Uterus (tissue), 4 donors: ENCODE data around the gene TSPAN9. TPM values are rescaled to one million over a fixed set of nuclear protein-coding genes. Genes with fewer than 3 reads are reported as not detected.

Source experiments
- DNase-seq, 2 donors: peaks; one replicate each; pipeline ENCODE4 v3.0.0-alpha.2; 2019 to 2020
- H3K27ac ChIP-seq, 2 donors: fragments of 200-600 bp; sonication (generic); 1 replicate in 1 of 2; 2 replicates in 1 of 2; pipeline ENCODE4 v1.5.1; 2016 to 2018
- H3K27me3 ChIP-seq, 2 donors: fragments of 200-600 bp; sonication (generic); one replicate each; pipeline ENCODE4 v1.5.1; 2018 to 2019; ENCODE audit warnings: control low read depth in 1 of 2
- H3K36me3 ChIP-seq, 2 donors: fragments of 200-600 bp; sonication (generic); one replicate each; pipeline ENCODE4 v1.5.1; 2019; ENCODE audit warnings: control low read depth in 1 of 2
- H3K4me1 ChIP-seq, 2 donors: fragments of 200-600 bp; sonication (generic); one replicate each; pipeline ENCODE4 v1.5.1; 2018 to 2019; ENCODE audit warnings: control low read depth in 1 of 2
- H3K4me3 ChIP-seq, 2 donors: fragments of 200-600 bp; sonication (generic); 1 replicate in 1 of 2; 2 replicates in 1 of 2; pipeline ENCODE4 v1.5.1; 2018 to 2019; ENCODE audit warnings: mild to moderate bottlenecking in 1 of 2
- H3K9me3 ChIP-seq, 2 donors: fragments of 200-600 bp; sonication (generic); one replicate each; pipeline ENCODE4 v1.5.1; 2019; ENCODE audit warnings: control low read depth in 1 of 2
- CTCF ChIP-seq, 4 experiments: fragments of 200-600 bp in 2 of 4; fragments of 450-650 bp in 2 of 4; sonication (generic) in 2 of 4; IDR thresholded peaks; one replicate each; pipeline ENCODE4 v1.5.1; 2016 to 2019; ENCODE audit warnings: antibody characterized with exemption in 4 of 4, mild to moderate bottlenecking in 2 of 4, moderate library complexity in 1 of 4
- POLR2A ChIP-seq, 2 donors: fragments of 450-650 bp; IDR thresholded peaks; one replicate each; pipeline ENCODE4 v1.6.1; 2016; ENCODE audit warnings: antibody characterized with exemption in 2 of 2, mild to moderate bottlenecking in 1 of 2, moderate library complexity in 1 of 2
- intact Hi-C: fragments of 100-400 bp; cut with DNase I; formaldehyde crosslinking; loops from one replicate; pipeline ENCODE4 v1.15.1; 2023; ENCODE audit warnings: low total_unique reads
- total RNA-seq, 4 donors: library from RNA; depleted of rRNA in 3 of 4; stranded (reverse); fragments of >200 nt in 3 of 4; gene quantifications; one replicate each; pipeline versions ENCODE4 v1.1.0 to v1.2.4, GENCODE V29; 2014 to 2023
- donor health status: DM: yes; HTN: yes; CAD: no.

Gene TSPAN9
- total RNA-seq, 4 donors from 2014 or later = 47.9 to 106 (median 65.1) TPM

- no peaks in the 10 kb centered on the region for H3K4me1 ChIP-seq
- intact Hi-C loops = no loop called here
- DNase-seq = no peak
- H3K27ac ChIP-seq = no peak overlapping the region
- TF ChIP-seq CTCF (IDR thresholded peaks at IDR 0.05) (no peak), POLR2A (IDR thresholded peaks at IDR 0.05) (no peak)
- no peaks in the 10 kb centered on the region for H3K9me3 ChIP-seq
- H3K27me3 ChIP-seq = no peaks in the 10 kb centered on the region
- H3K36me3 ChIP-seq = no peaks in the 10 kb centered on the region
- no peak overlapping the region for H3K4me3 ChIP-seq
These were observed 33.8 kb upstream of the TSPAN9 start for GRCh38 chr12:3043406-3043805.

- Histone ChIP-seq H3K4me3 (no peak overlapping the region), H3K4me1 (no peaks in the 10 kb centered on the region), H3K36me3 (no peaks in the 10 kb centered on the region), H3K9me3 (no peaks in the 10 kb centered on the region), H3K27me3 (no peaks in the 10 kb centered on the region), H3K27ac (no peak overlapping the region)
- intact Hi-C loops = no loop called here
- no peak for TF ChIP-seq POLR2A (IDR thresholded peaks at IDR 0.05)
- no peak for DNase-seq
These were observed 33.0 kb upstream of the TSPAN9 start for GRCh38 chr12:3044141-3044630.

- no peaks in the 10 kb centered on the region for H3K4me1 ChIP-seq
- no peaks in the 10 kb centered on the region for H3K27me3 ChIP-seq
- no peak overlapping the region for H3K4me3 ChIP-seq
- no peaks in the 10 kb centered on the region for H3K36me3 ChIP-seq
- no peak for TF ChIP-seq POLR2A (IDR thresholded peaks at IDR 0.05)
- TF ChIP-seq CTCF (IDR thresholded peaks at IDR 0.05) = no peak
- intact Hi-C loops = no loop called here
- H3K9me3 ChIP-seq = no peaks in the 10 kb centered on the region
- DNase-seq = no peak
- H3K27ac ChIP-seq = no peak overlapping the region
These were observed 31.7 kb upstream of the TSPAN9 start for GRCh38 chr12:3045494-3045893.

GRCh38 chr12:3045989-3046388 is 31.2 kb upstream of the TSPAN9 start:
- TF ChIP-seq POLR2A (IDR thresholded peaks at IDR 0.05) = no peak
- no peak for TF ChIP-seq CTCF (IDR thresholded peaks at IDR 0.05)
- Histone ChIP-seq H3K27me3 (no peaks in the 10 kb centered on the region), H3K27ac (no peak overlapping the region), H3K36me3 (no peaks in the 10 kb centered on the region), H3K4me3 (no peak overlapping the region), H3K4me1 (no peaks in the 10 kb centered on the region), H3K9me3 (no peaks in the 10 kb centered on the region)
- DNase-seq = no peak
- intact Hi-C loops = no loop called here

- H3K4me1 ChIP-seq = no peaks in the 10 kb centered on the region
- intact Hi-C loops = no loop called here
- no peak for DNase-seq
- H3K9me3 ChIP-seq = no peaks in the 10 kb centered on the region
- no peak overlapping the region for H3K27ac ChIP-seq
- TF ChIP-seq POLR2A (IDR thresholded peaks at IDR 0.05) = no peak
- no peak for TF ChIP-seq CTCF (IDR thresholded peaks at IDR 0.05)
- no peaks in the 10 kb centered on the region for H3K36me3 ChIP-seq
- H3K27me3 ChIP-seq = no peaks in the 10 kb centered on the region
- H3K4me3 ChIP-seq = no peak overlapping the region
These were observed 30.6 kb upstream of the TSPAN9 start for GRCh38 chr12:3046441-3047200.
